ENCODE data around the gene GPR157. TPM values are rescaled to one million over a fixed set of nuclear protein-coding genes. Genes with fewer than 3 reads are reported as not detected.

Gene GPR157
- polyA plus RNA-seq, 2 of the 4 experiments (the other 2 are of a cell fraction): 3.6 to 4.7 TPM

GRCh38 chr1:9087411-9088125 is 41.3 kb downstream of the GPR157 start:
- no peak overlapping the region for H3K4me3 ChIP-seq
- ChIA-PET POLR2A (no interaction called here), CTCF (interaction anchor here (1.6 kb wide), 1 partner anchor 14 kb away, joined by 4 read pairs; no protein-coding TSS in a partner anchor)
- DNase-seq (ENCODE audit: low read depth in 1 of 2, low spot score in 1 of 2) (no peak), ATAC-seq (no peak), FAIRE-seq (no peak)
- H3K27ac ChIP-seq: no peak overlapping the region
- no peak overlapping the region for H3K4me2 ChIP-seq
- no peak for TF ChIP-seq RARB (CRISPR knock-in tag; IDR thresholded peaks at IDR 0.05)
- TF ChIP-seq CHD4 (IDR thresholded peaks at IDR 0.05; ENCODE audit: borderline replicate concordance): no peak
- no peak for TF ChIP-seq NFE2L2 (conservative IDR thresholded peaks at IDR 0.05; ENCODE audit: low read length)
- no peak for TF ChIP-seq CEBPB (IDR thresholded peaks at IDR 0.05)
- TF ChIP-seq ZSCAN20 (CRISPR knock-in tag; IDR thresholded peaks at IDR 0.05): no peak
- TF ChIP-seq RFX5 (IDR thresholded peaks at IDR 0.05): no peak
- TF ChIP-seq PHF8 (IDR thresholded peaks at IDR 0.05; ENCODE audit: borderline replicate concordance, low read depth): no peak
- TF ChIP-seq ELK1 (IDR thresholded peaks at IDR 0.05; ENCODE audit: low read depth, low read length): no peak
- no peak for TF ChIP-seq ZFP36 (IDR thresholded peaks at IDR 0.05; ENCODE audit: borderline replicate concordance, partially characterized antibody)
- no peak for TF ChIP-seq EP300 (IDR thresholded peaks at IDR 0.05)
- 64% methylated on average over 10 of the region's 12 CpGs for WGBS (ENCODE audit: missing lambda C conversion rate)
- H3K4me1 ChIP-seq: 0 out of 3 replicates have a peak, but pooled peaks cover 5% of the 10 kb centered on the region
- no peaks in the 10 kb centered on the region for H3K9me3 ChIP-seq

GRCh38 chr1:9086796-9087195 is 42.1 kb downstream of the GPR157 start:
- 81% methylated on average over 2 of the region's 2 CpGs for WGBS (ENCODE audit: missing lambda C conversion rate)
- H3K4me3 ChIP-seq: no peak overlapping the region
- ATAC-seq (no peak), DNase-seq (ENCODE audit: low read depth in 1 of 2, low spot score in 1 of 2) (no peak), FAIRE-seq (no peak)
- no peak overlapping the region for H3K4me2 ChIP-seq
- H3K4me1 ChIP-seq: 0 out of 3 replicates have a peak, but pooled peaks cover 5% of the 10 kb centered on the region
- no peak overlapping the region for H3K27ac ChIP-seq
- TF ChIP-seq JUN (IDR thresholded peaks at IDR 0.05) (no peak), ZNF302 (CRISPR knock-in tag; IDR thresholded peaks at IDR 0.05) (no peak), HMGXB4 (CRISPR knock-in tag; IDR thresholded peaks at IDR 0.05; ENCODE audit: borderline replicate concordance) (no peak), CBX2 (IDR thresholded peaks at IDR 0.05; ENCODE audit: borderline replicate concordance, low read depth) (no peak), CTCF (IDR thresholded peaks at IDR 0.05) (no peak), TFCP2L1 (CRISPR knock-in tag; IDR thresholded peaks at IDR 0.05) (no peak), FOXS1 (CRISPR knock-in tag; IDR thresholded peaks at IDR 0.05) (no peak), NPAS2 (CRISPR knock-in tag; IDR thresholded peaks at IDR 0.05; ENCODE audit: borderline replicate concordance) (no peak), CHD2 (IDR thresholded peaks at IDR 0.05; ENCODE audit: low read length, partially characterized antibody) (no peak), HOXB5 (CRISPR knock-in tag; IDR thresholded peaks at IDR 0.05) (no peak), EP300 (IDR thresholded peaks at IDR 0.05) (no peak), ZSCAN20 (CRISPR knock-in tag; IDR thresholded peaks at IDR 0.05) (no peak), CBX8 (IDR thresholded peaks at IDR 0.05) (no peak), RCOR1 (IDR thresholded peaks at IDR 0.05; ENCODE audit: low read depth, low read length) (no peak)
- no peaks in the 10 kb centered on the region for H3K9me3 ChIP-seq
- ChIA-PET CTCF (interaction anchor here (1.2 kb wide), 1 partner anchor 24 kb away, joined by 3 read pairs; no protein-coding TSS in a partner anchor), POLR2A (no interaction called here)
